Ovary (tissue), 9 donors: ENCODE data around the gene ZBTB44. TPM values are rescaled to one million over a fixed set of nuclear protein-coding genes. Genes with fewer than 3 reads are reported as not detected.

Experiments used
- DNase-seq, 5 donors: peaks; one replicate each; pipeline ENCODE4 v3.0.0-alpha.2; 2019 to 2020
- H3K27ac ChIP-seq, 2 donors: fragments of 200-600 bp; one replicate each; pipeline versions ENCODE4 v1.5.1 to v1.8.0; 2019 to 2022
- H3K27me3 ChIP-seq: fragments of 200-600 bp; one replicate; pipeline ENCODE4 v1.8.0; 2022
- H3K36me3 ChIP-seq: fragments of 200-600 bp; sonication (generic); one replicate; pipeline ENCODE4 v1.5.1; 2019
- H3K4me1 ChIP-seq: one replicate; pipeline ENCODE4 v1.8.1; 2013; ENCODE audit warnings: mild to moderate bottlenecking, moderate library complexity; ENCODE audit not compliant: insufficient read depth
- H3K4me3 ChIP-seq: fragments of 200-600 bp; sonication (generic); one replicate; pipeline ENCODE4 v1.5.1; 2017
- H3K9me3 ChIP-seq, 2 donors: fragments of 200-600 bp in 1 of 2; sonication (generic) in 1 of 2; one replicate each; pipeline versions ENCODE4 v1.5.1 to v1.8.1; 2013 to 2019; ENCODE audit warnings: mild to moderate bottlenecking in 1 of 2, moderate library complexity in 1 of 2
- EP300 ChIP-seq: sonication (generic); formaldehyde crosslinking; IDR thresholded peaks from one replicate; pipeline ENCODE4 v1.6.1; 2017; ENCODE audit warnings: antibody characterized with exemption
- POLR2A ChIP-seq: fragments of 450-650 bp; IDR thresholded peaks from one replicate; pipeline ENCODE4 v1.6.1; 2017; ENCODE audit warnings: antibody characterized with exemption, mild to moderate bottlenecking, moderate library complexity
- WGBS, 3 donors: extraction: QIAGEN DNeasy Blood & Tissue Kit in 1 of 3; methylation state at CpG; one replicate each; pipeline versions ENCODE4 v1.1.5 to v1.1.7; 2013 to 2017; 5-methylcytosine and 5-hydroxymethylcytosine counted together
- intact Hi-C, 4 donors: fragments of 100-400 bp; cut with DNase I; formaldehyde crosslinking; loops; one replicate each; pipeline versions ENCODE4 v1.11.0 to v1.15.1; 2022 to 2023
- polyA plus RNA-seq, 2 donors: library from polyadenylated mRNA; stranded (reverse); fragments of 200-250 nt in 1 of 2; fragments of 350-450 nt in 1 of 2; fragmentation: Illumina TruSeq in 1 of 2; extraction: RNeasy Lipid Tissue Mini Kit (QIAGEN cat#74804) in 1 of 2; gene quantifications; one replicate each; pipeline ENCODE4 v1.2.3, GENCODE V29; 2013 to 2014
- total RNA-seq, 7 donors: library from RNA; depleted of rRNA in 2 of 7; stranded (reverse); fragments of >200 nt in 2 of 7; fragmentation: NEBNext Ultra II Directional in 3 of 7; extraction: Animal tissue kit (Norgen Biotek cat#: 25700) in 3 of 7; gene quantifications; one replicate each; pipeline versions ENCODE4 v1.1.0 to v1.2.4, GENCODE V29; 2016 to 2023
- TF ChIP-seq, protein P1 (sequence below), 3 donors: fragments of 450-650 bp in 2 of 3; fragments of 200-600 bp in 1 of 3; IDR thresholded peaks; one replicate each; pipeline versions ENCODE4 v1.5.1 to v1.8.0; 2016 to 2022; ENCODE audit warnings: antibody characterized with exemption in 3 of 3, mild to moderate bottlenecking in 1 of 3
- donor health status: DM: no; HTN: no; CAD: no; lungs with moderate emphysema.
- donor health status: DM: no; HTN: no; CAD: no.
- donor health status: Bipolar disorder and iron deficiency.
- donor health status: DM: yes; HTN: yes; CAD: no.
- donor health status: DM: no; HTN: no; CAD: no.
- donor health status: DM: yes; HTN: yes; CAD: no.

Gene ZBTB44
- total and polyA plus RNA-seq, 9 donors: 19.1 to 83.0 (median 57.9) TPM

- TF ChIP-seq POLR2A (no peak), EP300 (no peak)
- TF ChIP-seq, protein P1, sequence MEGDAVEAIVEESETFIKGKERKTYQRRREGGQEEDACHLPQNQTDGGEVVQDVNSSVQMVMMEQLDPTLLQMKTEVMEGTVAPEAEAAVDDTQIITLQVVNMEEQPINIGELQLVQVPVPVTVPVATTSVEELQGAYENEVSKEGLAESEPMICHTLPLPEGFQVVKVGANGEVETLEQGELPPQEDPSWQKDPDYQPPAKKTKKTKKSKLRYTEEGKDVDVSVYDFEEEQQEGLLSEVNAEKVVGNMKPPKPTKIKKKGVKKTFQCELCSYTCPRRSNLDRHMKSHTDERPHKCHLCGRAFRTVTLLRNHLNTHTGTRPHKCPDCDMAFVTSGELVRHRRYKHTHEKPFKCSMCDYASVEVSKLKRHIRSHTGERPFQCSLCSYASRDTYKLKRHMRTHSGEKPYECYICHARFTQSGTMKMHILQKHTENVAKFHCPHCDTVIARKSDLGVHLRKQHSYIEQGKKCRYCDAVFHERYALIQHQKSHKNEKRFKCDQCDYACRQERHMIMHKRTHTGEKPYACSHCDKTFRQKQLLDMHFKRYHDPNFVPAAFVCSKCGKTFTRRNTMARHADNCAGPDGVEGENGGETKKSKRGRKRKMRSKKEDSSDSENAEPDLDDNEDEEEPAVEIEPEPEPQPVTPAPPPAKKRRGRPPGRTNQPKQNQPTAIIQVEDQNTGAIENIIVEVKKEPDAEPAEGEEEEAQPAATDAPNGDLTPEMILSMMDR (IDR thresholded peaks at IDR 0.05): no peak
- H3K4me1 ChIP-seq: no peaks in the 10 kb centered on the region
- 96 to 98% (median 96%) methylated on average over 4 of the region's 4 CpGs for WGBS, 3 donors
- no peaks in the 10 kb centered on the region for H3K9me3 ChIP-seq
- H3K4me3 ChIP-seq: no peak overlapping the region
- no peak for DNase-seq
- intact Hi-C loops: no loop called here
- H3K36me3 ChIP-seq: no peaks in the 10 kb centered on the region
- no peak overlapping the region for H3K27ac ChIP-seq
- H3K27me3 ChIP-seq: no peaks in the 10 kb centered on the region
Observed at GRCh38 chr11:130279989-130280388, 34.7 kb downstream of the ZBTB44 start.

DNA sequence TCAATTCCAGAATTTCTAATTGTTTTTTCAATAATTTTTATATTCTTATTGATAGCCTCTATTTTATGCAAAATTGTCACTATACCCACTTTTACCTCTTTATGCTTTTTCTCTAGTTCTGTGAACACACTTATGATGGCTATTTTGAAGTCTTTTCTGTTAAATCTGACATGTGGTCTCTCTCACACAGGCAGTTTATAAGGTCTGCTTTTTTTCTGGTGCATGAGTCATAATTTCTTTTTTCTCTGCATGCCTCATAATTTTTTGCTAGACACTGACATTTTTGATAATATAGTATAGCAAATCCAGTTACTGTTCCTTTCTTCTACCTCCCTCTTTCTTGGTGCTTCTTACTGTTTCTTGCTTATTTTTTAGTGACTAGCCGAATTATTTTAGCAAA, 36.0 kb downstream of the ZBTB44 start:
- DNase-seq: no peak
- H3K9me3 ChIP-seq: no peaks in the 10 kb centered on the region
- no peak overlapping the region for H3K4me3 ChIP-seq
- TF ChIP-seq, protein P1 (IDR thresholded peaks at IDR 0.05): no peak
- TF ChIP-seq EP300: no peak
- TF ChIP-seq POLR2A: no peak
- H3K27ac ChIP-seq: no peak overlapping the region
- H3K27me3 ChIP-seq: no peaks in the 10 kb centered on the region
- H3K36me3 ChIP-seq: no peaks in the 10 kb centered on the region
- WGBS, 3 donors: 96 to 98% (median 97%) methylated on average over 1 of the region's 1 CpG
- H3K4me1 ChIP-seq: no peaks in the 10 kb centered on the region
- intact Hi-C loops: no loop called here

DNA sequence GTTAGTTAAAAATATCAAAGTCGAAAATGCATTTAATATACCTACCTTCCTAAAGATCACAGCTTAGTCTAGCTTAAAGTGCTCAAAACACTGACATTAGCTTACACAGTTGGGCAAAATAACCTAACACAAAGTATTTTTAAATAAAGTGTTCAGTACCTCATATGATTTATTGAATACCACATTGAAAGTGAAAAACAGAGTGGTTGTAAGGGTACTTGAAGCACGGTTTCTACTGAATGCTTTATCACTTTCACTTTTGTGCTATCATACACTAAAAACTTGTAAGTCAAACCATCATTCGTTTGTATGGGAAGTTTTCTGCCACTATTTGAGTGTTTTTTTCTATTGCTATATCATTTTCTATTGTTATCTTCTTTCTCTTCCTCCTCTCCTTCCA, 36.6 kb downstream of the ZBTB44 start:
- 87 to 94% (median 92%) methylated on average over 3 of the region's 3 CpGs for WGBS, 3 donors

GRCh38 chr11:130272336-130272735, 42.4 kb downstream of the ZBTB44 start:
- no peak for DNase-seq
- H3K4me3 ChIP-seq: no peak overlapping the region
- peaks cover 3% of the 10 kb centered on the region for H3K4me1 ChIP-seq
- intact Hi-C loops: no loop called here
- no peaks in the 10 kb centered on the region for H3K27me3 ChIP-seq
- H3K9me3 ChIP-seq: no peaks in the 10 kb centered on the region
- no peaks in the 10 kb centered on the region for H3K36me3 ChIP-seq
- no peak overlapping the region for H3K27ac ChIP-seq
- 35 to 49% (median 40%) methylated on average over 2 of the region's 2 CpGs for WGBS, 3 donors
- no peak for TF ChIP-seq EP300
- no peak for TF ChIP-seq POLR2A
- TF ChIP-seq, protein P1 (IDR thresholded peaks at IDR 0.05): no peak

More for the DNA sequence above, 36.6 kb downstream of the ZBTB44 start:
- no peak overlapping the region for H3K4me3 ChIP-seq
- no peaks in the 10 kb centered on the region for H3K9me3 ChIP-seq
- DNase-seq: no peak
- H3K27me3 ChIP-seq: no peaks in the 10 kb centered on the region
- intact Hi-C loops: no loop called here
- no peaks in the 10 kb centered on the region for H3K4me1 ChIP-seq
- no peak overlapping the region for H3K27ac ChIP-seq
- H3K36me3 ChIP-seq: no peaks in the 10 kb centered on the region
- no peak for TF ChIP-seq EP300
- TF ChIP-seq POLR2A: no peak
- TF ChIP-seq, protein P1 (IDR thresholded peaks at IDR 0.05): no peak
